ENCODE measurements around the gene RPS19BP1.
"Not testable (repeated sequence)": the region's sequence is repeated elsewhere in the genome, so short reads cannot be mapped to it uniquely, and the experiment has no call there.

The RPS19BP1 gene

GRCh38 chr22:39510529-39511149, 21.9 kb downstream of the RPS19BP1 start:
- no peak for DNase-seq

GRCh38 chr22:39508393-39508792, 24.2 kb downstream of the RPS19BP1 start:
- peak; percentile 58 for DNase-seq

GRCh38 chr22:39507021-39507420, 25.5 kb downstream of the RPS19BP1 start:
- DNase-seq: not testable (repeated sequence)

- no peak for DNase-seq
Observed at GRCh38 chr22:39504071-39504470, 28.5 kb downstream of the RPS19BP1 start.

- peak; percentile 57 for DNase-seq
Observed at GRCh38 chr22:39503630-39504029, 28.9 kb downstream of the RPS19BP1 start.

GRCh38 chr22:39502789-39503409, 29.6 kb downstream of the RPS19BP1 start:
- DNase-seq: peak; percentile 46

GRCh38 chr22:39502109-39502788, 30.3 kb downstream of the RPS19BP1 start, which contains the start of gene MIEF1:
MIEF1 (plus strand) TSS chr22:39502290; CDS start chr22:39511295, 9,005 bp downstream.
- DNase-seq: peak; percentile 99

GRCh38 chr22:39501644-39502108, 30.9 kb downstream of the RPS19BP1 start:
- no peak for DNase-seq

GRCh38 chr22:39500101-39500500, 32.4 kb downstream of the RPS19BP1 start:
- DNase-seq: no peak

- DNase-seq: no peak
Observed at GRCh38 chr22:39498802-39499201, 33.7 kb downstream of the RPS19BP1 start.

- no peak for DNase-seq
Observed at GRCh38 chr22:39498368-39498767, 34.2 kb downstream of the RPS19BP1 start.

GRCh38 chr22:39497429-39497828, 35.1 kb downstream of the RPS19BP1 start:
- no peak for DNase-seq

- DNase-seq: peak; percentile 92
Observed at GRCh38 chr22:39496131-39496838, 36.3 kb downstream of the RPS19BP1 start.

GRCh38 chr22:39494471-39495120, 38.0 kb downstream of the RPS19BP1 start:
- no peak for DNase-seq

- DNase-seq: no peak
Observed at GRCh38 chr22:39493759-39494158, 38.8 kb downstream of the RPS19BP1 start.

- DNase-seq: no peak
Observed at GRCh38 chr22:39492186-39492585, 40.4 kb downstream of the RPS19BP1 start.

GRCh38 chr22:39491696-39492095, 40.9 kb downstream of the RPS19BP1 start:
- DNase-seq: no peak

GRCh38 chr22:39490966-39491680, 41.4 kb downstream of the RPS19BP1 start:
- DNase-seq: no peak

- peak; percentile 96 for DNase-seq
Observed at GRCh38 chr22:39490135-39490798, 42.3 kb downstream of the RPS19BP1 start.

- DNase-seq: no peak
Observed at GRCh38 chr22:39489094-39490068, 43.2 kb downstream of the RPS19BP1 start.
